ENCODE results near the gene RASAL3.

RASAL3 gene

DNA sequence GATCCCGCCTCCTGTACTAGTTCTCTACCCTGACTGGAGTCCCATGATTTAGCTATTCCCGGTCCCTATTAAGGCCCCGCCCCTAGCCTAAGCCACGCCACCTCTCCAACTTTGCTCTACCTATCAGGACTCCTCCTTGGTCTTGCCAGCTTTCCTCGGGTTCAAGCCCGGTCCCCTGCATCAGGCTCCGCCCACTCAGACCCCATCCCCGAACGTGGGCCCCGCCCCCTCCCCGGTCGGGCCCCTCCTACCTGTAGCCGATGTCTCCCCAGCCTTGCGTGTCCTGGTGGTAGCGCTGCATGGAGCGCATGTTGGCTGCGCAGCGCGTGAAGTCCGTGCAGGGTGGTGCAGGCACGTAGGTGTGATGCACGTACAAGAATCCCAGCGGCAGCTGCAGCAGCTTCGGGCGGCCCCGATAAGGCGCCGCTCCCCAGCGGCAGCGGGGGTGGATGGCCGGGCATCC, 7.3 kb upstream of the RASAL3 start:
- no peak for DNase-seq

DNA sequence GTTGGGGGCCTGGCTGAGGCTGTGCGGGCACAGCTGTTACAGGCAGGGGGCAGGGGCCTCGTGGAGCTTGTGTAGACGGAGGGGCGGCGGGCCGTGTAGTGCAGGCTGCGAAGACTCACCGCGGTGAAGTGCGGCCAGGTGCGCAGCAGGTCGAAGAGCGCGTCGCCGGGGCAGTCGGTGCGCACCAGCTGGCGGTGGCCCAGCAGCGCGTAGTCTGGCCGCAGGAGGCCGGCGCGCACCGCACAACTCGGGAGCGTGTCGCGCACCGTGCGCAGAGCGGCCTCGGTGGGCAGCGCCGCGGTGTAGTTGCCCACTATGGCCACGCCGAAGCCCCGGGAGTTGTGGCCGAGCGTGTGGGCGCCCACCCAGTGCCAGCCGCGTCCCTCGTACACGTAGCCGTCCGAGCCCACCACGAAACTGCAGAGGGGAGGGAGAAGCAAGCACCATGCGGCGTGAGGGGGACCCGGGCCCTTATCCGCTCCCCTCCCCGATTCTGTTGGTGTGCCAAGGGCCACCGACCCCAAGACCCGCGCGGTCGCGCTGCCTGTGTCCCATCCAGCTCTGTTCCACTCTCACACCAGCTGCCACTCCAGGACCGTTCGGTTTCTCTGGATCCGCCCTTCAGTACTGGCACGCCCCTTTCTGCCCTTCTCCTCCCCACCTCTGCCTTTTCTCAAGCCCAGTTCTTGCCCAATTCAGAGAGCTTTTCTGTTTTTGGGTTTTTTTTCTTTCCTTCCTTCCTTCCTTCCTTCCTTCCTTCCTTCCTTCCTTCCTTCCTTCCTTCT, 5.4 kb upstream of the RASAL3 start:
- DNase-seq: peak; percentile 18

- DNase-seq: no peak
Measured at GRCh38 chr19:15468675-15469512, 4.5 kb upstream of the RASAL3 start.

DNA sequence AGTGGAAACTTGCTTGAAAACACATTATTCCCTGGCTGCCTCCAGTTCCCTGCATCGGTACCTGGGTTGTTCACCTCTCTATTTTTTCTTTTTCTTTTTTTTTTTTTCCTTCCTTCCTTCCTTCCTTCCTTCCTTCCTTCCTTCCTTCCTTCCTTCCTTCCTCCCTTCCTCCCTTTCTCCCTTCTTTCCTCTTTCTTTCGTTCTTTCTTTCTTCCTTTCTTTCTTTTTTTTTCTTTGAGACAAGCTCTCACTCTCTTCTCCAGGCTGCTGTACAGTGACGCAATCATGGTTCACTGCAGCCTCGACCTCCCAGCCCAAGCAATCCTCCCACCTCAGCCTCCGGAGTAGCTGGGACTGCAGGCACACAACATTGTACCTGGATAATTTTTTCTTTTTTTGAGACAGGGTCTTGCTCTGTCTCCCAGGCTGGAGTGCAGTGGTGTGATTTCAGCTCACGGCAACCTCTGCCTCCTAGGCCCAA, 3.4 kb upstream of the RASAL3 start:
- DNase-seq: no peak

DNA sequence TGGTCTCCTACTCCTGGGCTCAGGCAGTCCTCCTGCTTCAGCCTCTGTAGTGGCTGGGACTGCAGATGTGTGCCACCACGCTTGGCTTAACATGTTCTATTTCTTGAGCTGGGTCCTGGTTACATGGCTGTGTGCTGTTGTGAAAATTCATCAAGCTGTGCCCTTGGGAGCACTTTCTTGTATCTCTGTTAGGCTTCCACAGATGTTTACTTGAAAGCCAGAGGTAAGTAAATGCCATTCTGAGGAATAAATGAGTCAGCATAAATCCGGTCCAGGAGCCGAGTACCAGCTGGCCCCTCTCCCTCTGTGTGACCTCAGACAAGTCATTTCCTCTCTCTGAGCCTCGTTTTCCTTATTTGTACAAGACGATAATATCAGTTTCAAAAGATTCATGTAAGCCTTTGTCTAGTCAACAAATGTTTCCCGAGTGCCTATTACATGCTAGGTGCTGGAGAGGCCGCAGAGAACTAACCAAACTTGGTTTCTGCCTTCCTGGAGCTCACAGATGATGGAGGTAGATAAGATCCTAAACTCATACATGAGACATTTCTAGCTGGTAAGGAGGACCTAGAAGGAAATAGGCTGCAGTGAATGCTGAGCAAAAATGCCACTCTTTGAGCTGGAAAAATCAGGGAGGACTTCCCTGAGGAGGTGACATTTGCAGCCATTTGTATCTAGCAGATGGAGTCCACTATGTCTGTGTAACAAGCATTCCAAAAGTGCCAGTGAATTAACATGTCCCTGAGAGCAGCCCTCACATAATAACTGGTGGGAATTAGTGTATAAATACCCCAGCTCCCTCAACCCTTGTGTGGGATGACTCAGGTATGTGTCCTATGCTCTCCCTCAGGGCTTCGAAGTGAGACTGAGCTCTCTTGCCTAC, 2.7 kb upstream of the RASAL3 start:
- DNase-seq: no peak

DNA sequence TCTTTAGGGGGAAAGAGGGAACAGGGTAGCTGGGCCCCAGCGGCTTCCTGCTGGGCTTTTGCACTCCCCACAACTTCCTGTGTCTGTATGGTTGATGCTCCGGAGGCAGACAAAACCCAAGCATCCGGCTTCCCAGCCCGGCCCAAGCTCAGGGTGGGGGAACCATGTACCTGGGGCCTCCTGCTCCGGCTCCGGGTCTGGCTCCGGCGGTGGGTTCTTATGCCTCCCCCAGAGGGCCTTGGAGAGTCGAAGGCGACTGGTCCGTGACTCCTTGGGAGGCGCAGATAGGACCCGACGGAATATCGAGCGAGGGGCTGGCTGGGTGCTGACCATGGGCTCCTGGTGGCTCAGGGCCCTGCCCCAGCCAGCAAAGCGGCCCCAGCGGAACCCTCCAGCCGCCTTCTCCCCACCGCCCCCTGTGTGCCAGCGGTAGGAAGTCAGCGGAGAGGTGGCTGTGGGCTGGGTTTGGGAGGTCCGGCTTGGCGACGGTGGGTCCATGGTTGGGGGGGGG, 428 bp downstream of the RASAL3 start:
- no peak for DNase-seq

GRCh38 chr19:15461694-15462093, 2.6 kb downstream of the RASAL3 start:
- no peak for DNase-seq

- DNase-seq: peak; percentile 27
Measured at GRCh38 chr19:15457701-15458484, 6.5 kb downstream of the RASAL3 start.

- DNase-seq: no peak
Measured at GRCh38 chr19:15456871-15457700, 7.3 kb downstream of the RASAL3 start.

- DNase-seq: no peak
Measured at GRCh38 chr19:15456441-15456840, 7.9 kb downstream of the RASAL3 start.

DNA sequence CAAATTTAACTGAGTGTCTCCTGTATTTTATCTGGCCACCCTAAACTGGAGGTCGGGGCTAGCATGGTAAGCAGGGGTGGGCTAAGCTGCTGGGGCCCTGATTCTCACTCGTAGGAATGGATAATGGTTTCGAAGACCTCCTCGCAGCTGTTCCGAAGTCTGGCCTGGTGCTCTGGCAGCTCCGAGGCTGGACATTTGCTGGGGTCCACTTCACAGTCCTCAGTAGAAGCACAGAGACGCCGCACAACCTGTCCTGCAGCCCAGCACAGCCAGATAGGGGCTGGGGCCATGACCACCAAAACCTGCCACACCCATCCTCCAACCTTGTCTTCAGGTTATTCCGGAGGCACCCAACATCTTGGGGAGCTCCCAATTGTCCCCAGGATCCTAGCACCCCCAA, 8.3 kb downstream of the RASAL3 start:
- no peak for DNase-seq

DNA sequence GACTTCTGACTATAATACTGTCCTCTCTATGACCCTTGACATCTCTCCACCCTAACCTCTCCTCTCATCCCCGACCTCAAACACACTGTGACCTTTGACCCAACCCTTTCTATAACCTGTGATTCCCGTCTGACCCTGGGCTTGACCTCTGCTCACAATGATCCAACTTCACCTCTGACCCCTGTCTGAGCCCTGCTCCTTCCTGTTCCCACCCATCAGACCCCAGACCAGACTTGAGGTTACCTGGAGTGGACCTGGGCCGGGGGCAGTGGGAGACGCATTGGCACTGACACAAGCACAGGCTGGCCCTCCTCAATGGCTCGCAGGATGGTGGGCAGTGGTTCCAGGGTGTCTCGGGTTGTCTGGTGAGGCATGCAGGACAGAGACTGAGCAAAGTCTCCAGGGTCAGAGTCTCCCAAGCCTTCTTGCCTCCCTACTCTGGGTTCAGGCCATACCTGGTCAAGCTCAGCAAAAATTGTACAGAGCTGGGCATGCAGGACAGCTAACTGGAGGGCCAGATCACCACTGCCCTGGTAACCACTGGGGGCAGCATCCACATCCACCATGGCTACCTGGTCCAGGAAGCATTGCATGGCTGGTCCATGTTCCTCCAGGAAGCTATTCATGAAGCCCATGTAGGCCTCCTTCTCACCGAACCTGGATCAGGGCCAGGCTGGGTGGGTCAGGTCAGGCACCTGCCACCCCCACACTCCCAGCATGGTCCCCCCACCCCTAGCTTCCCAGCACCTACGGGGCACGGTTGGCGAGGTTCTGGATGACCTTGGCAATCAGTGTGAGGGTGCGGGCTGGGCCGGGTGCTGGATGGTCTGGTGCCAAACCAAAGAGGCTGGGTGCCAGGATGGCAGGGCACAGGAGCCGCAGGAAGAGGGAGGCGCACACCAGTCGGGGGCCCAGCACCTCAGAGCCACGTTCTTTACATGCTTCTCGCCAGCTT, 10.2 kb downstream of the RASAL3 start:
- no peak for DNase-seq

- DNase-seq: peak; percentile 26
Measured at GRCh38 chr19:15453091-15453578, 11.2 kb downstream of the RASAL3 start.

GRCh38 chr19:15452111-15453047, 12.0 kb downstream of the RASAL3 start:
- peak; percentile 81 for DNase-seq

DNA sequence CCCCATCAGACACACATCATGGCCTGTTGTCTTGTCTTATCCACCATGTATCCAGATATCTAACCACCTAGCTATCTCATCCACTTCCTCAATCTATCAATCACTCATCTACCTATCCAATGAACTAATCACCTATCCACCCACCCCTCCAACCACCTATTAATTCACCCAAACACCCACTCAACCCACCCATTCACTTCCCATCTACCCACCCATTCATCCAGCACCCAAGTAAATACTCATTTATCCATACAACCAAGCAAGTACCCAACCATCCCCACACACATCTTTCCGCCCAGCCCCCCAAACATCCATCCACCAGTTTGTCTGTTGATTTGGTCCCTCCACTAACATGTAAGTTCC, 13.8 kb downstream of the RASAL3 start:
- no peak for DNase-seq

DNA sequence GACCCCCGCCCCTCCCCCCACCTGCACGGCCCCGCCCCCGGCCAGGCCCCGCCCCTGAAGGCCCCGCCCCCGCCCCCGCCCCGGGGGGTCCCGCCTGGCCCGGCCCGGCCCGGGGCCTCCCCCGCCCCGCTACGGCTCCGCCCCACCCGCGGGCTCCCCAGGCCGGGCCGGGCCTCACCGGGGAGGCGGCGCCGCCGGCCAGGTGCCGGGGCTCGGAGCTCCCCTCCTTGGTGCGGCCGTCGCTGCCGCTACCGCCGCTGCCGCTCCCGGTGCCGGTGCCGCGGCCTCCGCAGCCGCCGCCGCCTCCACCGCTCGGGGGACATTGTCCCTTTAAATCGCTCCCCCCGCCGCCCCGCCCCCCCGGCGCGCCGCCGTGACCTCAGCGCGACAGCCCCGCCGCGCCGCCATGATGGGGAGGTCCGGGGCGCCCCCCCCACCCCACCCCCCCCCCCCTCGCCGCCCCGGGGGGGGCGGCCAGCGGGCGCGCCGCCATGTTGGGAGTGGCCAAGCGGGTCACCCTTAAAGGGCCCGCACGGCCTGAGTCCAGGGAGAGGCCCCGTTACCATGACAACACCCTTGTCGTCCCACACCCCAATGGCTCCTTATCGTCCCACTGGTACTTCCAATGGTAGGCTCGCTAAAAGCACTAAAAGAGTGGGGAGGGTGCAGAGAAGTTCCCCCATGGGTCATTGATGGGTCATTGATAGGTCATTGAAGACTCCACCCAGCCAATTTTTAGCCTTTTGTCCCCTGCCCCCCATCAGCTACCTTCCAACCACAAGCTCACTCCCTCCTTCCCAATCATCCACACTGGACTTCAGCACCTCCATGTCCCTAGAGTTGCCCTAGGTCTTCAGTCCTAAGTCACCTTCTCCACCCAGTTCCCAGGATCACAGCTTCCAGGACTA, 14.5 kb downstream of the RASAL3 start, which contains the start of gene WIZ:
Gene WIZ, minus strand, starts transcription at position 337 of the 908 bp plus-strand sequence. CDS start 1,649 bp downstream, outside the sequence.
- DNase-seq: peak; percentile 60
